Activated CD8-positive, alpha-beta memory T cell treated with anti-CD3 and anti-CD28 coated beads, Interleukin-2, amount 50 U/mL, for 24 hours (primary cell): ENCODE results near the gene HLA-DPB1.
"Not testable (repeated sequence)": the region's sequence is repeated elsewhere in the genome, so short reads cannot be mapped to it uniquely, and the experiment has no call there.

Experiments used
- DNase-seq: peaks from one replicate; pipeline ENCODE4 v3.0.0-alpha.2; 2020; ENCODE audit errors: extremely low read depth

The HLA-DPB1 gene

DNA sequence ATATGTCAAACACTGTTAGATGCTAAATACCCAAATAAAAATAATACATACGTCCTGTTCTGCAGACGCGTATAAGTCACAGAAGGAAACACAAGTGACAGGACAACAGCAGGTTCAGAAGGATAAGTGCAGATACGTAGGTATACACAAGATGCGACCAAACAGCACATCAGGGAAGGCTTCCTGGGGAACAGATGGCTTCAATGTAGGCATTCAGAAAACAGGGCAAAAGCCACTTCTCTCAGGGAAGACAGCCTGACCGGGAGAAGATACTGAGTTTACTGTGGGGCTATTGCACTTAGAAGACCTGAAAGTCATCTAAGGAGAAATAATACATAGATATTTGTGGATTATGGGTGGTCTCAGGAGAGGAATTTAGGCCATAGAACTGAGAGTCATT lies 4.2 kb upstream of the HLA-DPB1 start:
- no peak for DNase-seq

DNA sequence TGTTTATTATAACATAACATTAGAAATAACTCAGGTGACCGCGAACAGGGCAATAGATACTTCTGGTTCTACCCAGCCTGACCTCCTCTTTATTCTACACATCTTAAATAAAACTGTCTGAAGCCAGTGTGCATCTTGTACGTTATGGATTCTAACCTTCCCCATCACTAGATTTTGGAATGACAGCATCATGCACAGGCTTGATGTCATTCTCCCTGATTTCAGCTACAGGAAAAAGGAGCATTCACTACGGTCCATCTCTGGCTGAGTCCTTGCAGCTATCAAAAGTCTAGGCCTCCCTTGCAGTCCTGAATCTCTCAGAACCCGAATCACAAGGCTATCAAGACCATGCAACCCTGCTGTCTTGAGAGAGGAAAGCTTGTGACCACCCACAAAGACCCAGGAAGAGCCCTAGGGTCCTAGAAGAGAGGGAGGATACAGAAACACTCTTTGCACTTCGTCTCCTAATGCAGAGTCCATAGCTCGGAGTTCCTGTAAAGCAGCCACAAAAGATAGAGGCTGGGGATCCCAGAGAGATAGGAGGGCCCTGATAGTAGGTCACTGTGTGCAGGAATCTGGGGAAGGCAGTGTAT lies 3.2 kb upstream of the HLA-DPB1 start:
- no peak for DNase-seq

DNA sequence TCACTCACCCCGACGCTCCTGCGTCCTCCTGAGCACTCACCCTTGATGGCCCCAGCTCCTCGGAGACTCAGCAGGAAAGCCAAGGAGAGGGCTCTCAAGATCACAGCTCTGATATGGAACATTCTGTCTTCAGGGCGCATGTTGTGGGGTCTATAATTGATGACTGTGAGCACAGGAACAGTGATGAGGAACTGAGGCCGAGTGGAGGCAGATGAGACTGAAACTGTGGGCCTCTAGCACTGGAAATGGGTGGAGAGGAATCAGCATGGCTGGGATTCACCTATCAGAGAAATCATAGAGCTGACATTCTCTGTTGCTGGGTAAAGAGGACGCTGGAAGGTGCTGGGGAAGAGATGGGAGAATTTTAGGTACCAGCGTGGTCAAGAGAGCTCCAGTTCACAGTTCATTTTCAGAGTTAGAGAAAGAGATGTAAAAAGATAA lies 2.3 kb upstream of the HLA-DPB1 start, which contains the start of gene HLA-DPA1:
HLA-DPA1 (minus strand) TSS at position 219 of the 441 bp plus-strand sequence.
- no peak for DNase-seq

DNA sequence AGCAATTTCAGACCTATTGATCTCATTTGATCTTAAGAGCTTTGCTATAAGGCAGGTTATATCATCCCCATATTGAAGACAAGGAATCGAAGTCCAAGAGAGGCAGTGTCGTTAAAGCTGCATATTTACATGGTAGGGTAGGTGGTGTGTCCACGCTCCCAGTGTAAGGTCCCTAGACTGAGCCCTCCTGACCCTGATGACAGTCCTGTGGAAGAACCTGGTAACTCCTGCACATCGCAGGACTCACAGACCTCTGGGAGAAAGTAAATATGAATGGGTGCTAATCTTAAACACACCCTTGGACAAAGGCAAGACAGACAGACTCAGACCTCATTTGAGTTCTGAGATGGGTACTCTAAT lies 602 bp upstream of the HLA-DPB1 start:
- DNase-seq: no peak

DNA sequence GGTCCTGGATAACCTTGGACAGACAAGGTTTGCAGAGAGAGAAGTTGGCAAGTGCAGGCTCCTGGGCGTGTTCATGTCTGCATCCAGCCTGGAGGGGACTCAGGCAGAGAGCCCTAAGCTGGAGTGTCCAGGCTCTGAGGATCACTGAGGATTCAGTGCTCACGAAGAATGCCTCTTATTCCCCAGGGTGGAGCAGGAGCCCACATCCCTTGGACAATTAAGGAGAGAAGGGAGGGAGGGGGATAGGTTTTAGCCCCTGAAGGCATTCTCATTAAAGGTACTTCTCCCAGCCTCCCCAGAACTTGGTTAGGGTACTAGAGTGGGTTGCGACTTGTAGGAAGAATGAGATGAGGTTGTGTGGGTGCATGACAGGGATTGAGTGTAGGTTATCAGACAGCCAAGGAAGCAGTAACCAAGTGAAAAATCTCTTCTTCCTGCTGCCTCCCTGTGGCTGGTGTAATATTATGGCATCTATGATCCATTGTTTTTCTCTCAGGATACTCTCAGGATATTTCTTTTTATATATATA lies 680 bp downstream of the HLA-DPB1 start:
- DNase-seq: no peak

DNA sequence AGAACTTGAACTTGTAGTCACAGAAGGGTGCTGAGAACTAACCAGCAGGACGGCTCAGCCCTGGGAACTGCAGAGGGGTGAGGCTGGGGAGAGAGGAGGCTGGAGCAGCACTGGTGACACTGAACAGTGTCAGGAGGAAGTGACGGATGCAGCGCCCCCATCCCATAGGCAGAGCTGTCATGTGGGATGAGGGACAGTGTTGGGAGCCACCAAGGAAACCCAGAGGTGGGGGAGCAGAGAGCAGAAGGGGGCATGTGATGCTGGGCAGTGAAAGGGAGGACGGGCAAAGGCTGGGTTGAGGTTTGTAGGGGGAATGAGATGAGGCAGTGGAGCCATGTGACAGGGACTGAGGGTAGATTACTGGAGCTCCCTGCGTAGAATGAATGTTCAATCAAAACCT lies 2.1 kb downstream of the HLA-DPB1 start:
- no peak for DNase-seq

DNA sequence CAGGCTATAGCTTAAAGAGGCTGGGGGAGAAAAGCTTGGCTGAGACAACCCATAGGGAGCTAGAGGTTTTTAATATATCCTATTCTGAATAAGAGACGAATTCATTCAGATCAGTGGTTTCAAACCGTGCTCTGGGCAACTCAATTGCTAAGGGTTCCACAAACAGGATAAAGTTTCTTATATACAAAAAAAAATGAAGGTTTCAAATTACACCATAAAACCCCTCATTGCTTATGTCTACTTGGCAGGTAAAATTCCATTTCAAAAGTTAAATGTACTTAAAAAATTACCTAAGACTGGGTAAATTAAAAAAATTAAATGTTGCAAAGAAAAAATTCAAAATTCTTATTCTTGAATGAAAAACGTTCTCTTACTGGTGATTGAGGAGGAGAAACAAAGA lies 2.7 kb downstream of the HLA-DPB1 start:
- DNase-seq: no peak

DNA sequence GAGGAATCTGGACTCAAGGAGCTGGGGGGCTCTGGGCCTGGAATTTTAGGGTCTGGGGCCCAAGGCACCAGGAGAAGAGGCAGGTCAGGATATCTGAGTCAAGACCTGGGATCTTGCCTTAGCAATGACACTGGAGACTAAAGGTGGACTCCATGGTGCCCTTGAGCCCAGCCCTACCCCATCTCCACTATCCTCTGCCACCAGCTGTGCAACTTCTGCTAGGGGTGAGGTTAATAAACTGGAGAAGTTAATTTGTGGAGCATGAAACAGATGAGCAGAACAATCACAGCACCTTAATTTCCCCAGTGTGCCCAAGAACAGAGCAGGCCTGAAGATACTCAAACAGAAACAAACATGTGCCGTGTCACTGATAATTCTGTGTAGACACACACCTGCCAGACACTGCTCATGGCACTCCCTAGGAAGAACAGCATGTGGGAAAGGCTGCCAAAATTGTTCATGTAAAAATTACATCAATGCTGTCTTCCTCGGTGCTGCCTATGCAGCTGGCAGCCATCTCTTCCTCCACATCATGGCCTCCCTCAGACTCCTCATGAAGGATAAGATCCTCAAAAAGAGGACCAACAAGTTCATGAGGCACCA lies 3.2 kb downstream of the HLA-DPB1 start:
- no peak for DNase-seq

DNA sequence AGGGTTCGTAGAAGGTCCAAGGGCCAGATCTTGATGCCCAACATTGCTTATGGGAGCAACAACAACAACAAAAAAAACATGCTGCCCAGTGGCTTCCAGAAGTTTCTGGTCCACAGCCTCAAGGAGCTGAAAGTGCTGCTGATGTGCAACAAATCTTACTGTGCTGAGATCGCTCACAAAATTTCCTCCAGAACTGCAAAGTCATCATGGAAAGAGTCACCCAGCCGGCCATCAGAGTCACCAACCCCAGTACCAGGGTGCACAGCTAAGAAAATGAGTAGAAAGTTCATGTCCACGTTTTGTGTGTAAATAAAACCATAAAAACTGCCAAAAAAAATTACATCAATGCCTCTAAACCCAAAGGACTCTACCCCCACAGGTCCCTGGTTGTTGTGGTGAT lies 3.8 kb downstream of the HLA-DPB1 start:
- DNase-seq: no peak

DNA sequence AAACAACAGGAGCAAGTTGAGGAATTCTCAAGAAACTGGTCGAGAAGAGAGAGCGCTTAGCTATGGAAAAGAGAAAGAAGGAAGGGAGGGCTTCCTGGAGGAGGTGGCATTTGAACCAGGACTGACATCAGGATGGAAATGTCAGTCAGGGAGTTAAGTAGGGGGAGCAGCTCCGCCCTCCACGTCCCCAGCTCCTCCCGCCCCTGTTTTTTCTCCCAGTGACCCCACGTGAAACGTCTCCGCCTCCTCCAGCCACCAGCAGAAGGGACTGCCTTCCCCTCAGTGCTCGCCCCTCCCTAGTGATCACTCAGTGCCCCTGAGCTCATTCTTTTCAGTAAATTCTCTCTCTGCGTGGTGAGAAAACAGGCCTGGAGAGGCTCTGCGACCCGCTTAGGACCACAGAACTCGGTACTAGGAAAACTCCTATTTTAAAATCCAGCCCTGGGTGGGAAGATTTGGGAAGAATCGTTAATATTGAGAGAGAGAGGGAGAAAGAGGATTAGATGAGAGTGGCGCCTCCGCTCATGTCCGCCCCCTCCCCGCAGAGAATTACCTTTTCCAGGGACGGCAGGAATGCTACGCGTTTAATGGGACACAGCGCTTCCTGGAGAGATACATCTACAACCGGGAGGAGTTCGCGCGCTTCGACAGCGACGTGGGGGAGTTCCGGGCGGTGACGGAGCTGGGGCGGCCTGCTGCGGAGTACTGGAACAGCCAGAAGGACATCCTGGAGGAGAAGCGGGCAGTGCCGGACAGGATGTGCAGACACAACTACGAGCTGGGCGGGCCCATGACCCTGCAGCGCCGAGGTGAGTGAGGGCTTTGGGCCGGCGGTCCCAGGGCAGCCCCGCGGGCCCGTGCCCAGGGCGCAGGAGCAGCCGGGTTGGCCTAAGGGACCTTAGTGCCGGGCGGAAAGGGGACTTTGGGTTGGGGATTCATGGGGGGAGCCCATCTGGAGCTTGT lies 4.6 kb downstream of the HLA-DPB1 start:
- no peak for DNase-seq

DNA sequence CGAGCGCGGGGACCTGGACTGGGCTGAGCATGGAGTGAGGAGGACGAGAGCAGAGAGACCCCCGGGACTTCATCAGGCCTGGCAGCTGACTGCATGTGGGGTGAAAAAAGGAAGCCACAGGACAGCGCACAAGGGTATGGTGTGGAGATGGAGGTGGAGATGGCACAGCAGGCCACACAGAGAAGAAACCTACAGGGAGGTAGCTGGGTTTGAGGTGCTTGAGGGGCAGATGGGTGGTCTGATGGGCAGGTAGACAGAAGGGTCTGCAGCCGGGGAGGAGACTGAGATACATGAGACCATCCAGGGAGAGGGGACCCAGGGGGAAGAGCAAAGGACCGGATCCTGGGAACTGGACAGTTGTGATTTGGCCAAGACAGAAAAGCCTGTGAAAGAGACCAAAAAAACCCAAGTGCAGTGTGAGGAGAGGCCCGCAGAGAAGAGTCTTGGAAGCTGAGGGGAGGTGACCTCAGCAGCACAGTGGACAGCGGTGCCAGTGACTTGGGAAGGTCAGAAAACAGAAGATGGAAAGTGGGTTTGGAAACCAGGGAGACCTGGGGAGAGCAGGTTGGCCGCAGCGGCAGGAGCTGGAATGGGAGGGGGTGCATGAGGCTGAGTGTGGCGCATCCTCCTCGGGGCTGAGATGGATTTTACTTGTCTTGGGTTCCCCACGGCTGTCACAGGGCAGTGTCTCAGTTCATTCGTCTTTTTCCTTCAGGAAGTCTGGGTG lies 5.5 kb downstream of the HLA-DPB1 start:
- DNase-seq: no peak

DNA sequence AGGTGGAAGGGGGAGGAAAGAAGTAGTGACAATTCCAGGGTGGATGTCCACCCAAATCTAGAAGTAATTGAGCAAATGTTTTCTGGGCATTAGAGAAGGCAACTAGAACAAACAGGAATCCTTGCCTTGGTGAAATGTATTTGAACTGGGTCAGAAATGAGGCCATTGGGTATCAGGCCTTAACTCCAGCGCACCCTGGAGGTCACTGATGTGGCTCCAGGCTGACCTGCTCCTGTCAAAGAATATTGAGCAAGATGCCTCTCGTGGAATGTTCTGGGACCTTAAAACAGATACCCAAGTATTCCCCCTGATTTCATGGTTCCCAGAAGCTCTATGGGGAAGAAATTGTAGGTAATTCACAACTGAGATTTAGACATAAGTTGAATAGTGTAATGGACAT lies 6.9 kb downstream of the HLA-DPB1 start:
- DNase-seq: no peak

DNA sequence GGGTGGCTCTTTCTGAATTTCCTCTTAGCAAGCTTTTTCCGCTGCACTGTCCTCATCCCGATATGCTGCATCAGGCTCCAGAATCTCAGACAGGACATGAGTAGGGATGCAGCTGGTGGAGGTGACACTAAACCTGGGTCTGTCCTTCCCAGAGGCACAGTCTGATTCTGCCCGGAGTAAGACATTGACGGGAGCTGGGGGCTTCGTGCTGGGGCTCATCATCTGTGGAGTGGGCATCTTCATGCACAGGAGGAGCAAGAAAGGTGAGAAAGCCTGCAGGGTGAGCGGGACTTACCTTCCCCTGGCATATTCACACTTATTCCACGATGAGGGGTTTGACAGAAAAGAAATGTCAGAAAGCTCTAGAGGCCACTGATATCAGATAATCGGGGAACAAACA lies 9.8 kb downstream of the HLA-DPB1 start:
- DNase-seq: no peak

DNA sequence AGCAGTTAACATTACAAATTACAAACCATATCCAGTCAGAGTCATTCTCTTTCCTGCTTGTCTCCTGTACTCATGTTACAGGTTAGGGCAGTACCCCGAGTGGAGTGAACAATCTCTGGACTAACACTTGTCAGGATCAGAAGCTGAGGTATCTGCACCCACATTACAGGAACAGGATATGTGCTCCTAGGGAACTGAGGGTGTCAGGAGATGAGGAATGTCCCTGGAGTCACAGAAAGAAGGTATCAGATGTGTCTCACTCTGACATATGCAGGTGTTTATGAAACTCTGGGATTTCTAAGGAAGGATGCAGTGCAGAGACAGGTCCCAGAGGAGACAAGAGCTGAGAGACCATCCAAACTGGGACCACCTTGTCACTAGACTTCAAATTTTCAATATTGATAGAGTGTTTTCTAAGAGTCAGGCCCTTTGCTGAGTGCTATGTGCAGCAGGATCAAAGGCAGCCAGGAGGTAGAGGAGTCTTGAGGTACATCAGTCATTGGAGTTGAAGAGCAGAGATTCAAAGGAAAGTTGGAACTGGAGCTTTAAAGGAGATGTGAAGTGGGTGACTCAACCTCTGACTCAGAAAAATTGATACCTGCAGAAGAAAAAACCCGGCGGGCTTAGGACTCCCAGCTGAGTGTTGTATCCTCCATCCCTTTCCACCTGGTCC lies 12.6 kb downstream of the HLA-DPB1 start:
- no peak for DNase-seq

DNA sequence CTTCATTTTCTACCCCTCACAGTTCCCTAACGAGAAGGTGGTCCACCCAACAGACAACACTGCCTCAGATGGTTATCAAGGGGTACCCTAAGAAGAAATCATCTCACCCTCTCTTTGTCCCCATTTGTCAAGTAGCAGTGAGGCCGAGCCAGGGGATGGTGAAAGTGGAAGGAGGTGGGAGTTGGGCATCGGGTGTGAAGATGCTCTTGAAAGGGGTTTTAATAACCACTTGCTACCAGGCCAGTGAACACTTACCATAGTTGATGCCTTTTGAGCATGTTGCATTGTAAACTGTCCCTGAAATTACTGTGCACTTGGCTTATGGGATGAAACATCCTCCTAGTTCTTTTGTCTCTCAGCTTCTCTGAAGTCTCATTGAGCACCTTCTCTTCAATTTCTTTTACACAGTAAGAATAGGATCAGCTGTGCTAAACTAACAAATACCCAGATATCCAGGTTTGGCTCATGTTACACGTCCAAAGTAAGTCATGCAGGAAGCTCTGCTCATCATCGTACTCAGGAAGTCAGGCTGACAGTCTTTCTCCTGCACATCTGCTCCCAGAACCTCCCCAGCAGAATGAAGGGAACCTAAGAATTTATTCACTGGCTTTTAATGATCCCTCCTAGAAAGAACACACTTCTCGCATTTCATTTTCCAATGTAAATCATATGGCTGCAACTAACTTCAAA lies 13.3 kb downstream of the HLA-DPB1 start:
- DNase-seq: no peak

DNA sequence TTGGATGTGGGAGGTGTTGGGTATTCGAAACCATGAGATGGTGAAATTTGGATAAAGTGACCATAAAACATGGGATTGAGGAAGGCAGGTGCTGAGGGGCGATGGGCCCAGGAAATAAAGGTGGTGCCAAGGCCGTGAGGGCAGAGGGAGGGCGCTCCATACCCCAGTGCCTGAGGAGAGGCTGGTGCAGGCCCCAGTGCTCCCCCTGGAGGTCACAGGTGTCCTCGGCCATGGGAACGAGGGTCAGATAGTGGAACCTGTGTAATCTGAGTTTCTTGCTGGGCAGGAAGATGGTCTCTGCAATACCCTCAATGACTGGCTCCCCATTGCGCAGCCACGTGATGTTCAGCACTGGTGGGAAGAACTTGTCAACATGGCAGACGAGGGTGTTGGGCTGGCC lies 16.2 kb downstream of the HLA-DPB1 start:
- no peak for DNase-seq

DNA sequence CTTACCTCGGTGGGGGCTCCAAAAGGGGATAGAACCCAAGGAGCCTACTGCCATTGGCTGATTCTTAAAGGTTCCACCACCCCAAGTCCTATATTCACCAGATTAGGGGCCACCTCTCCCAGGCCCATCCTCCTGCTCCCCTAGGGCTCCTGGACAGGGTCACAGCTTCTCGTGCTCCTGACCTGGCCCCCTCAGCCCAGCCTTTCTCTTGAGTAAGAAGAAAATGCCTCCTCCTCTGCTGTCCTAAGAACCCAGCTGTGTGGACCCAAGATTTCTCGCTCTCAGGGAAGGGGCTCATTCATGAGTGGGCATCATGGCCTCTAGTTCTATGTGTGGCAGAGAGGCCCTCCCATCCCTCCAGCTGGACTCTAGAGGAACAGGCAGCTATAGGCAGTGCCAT lies 16.6 kb downstream of the HLA-DPB1 start:
- no peak for DNase-seq

DNA sequence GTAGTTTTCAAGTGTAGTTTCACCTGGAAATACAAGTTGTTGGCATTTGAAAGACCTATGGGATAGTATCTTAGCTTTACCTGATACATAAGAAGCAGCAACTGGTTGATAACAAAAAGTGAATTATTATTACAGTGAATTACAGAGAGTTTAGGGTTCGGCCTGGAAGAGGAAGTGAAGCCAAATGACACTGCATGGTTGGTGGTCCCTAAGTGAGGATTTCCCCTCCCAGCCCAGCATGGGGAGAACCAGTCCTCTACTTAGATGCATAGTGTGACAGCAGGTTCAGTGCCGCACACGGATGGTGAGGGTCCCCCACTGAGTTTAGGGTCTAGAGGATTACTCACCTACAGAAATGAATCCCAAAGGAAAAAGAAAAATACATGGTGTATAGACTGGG lies 18.1 kb downstream of the HLA-DPB1 start:
- DNase-seq: no peak

DNA sequence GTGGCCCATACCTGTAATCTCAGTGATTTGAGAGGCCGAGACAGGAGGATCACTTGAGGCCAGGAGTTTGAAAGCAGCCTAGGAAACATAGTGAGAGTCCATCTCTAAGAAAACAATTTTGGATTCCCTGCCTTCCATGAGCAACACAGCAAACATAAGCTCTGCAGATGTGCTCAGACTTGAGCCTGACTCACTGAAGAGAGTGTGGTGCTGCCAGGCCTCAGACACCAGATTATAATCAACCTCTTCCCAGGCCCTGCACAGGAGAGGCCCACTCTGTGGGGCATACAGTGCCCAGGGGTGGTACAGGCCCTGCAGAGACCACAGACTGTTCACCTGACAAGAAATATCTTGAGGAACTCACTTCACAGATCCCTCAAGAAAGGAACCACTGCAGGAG lies 19.9 kb downstream of the HLA-DPB1 start:
- DNase-seq: no peak

DNA sequence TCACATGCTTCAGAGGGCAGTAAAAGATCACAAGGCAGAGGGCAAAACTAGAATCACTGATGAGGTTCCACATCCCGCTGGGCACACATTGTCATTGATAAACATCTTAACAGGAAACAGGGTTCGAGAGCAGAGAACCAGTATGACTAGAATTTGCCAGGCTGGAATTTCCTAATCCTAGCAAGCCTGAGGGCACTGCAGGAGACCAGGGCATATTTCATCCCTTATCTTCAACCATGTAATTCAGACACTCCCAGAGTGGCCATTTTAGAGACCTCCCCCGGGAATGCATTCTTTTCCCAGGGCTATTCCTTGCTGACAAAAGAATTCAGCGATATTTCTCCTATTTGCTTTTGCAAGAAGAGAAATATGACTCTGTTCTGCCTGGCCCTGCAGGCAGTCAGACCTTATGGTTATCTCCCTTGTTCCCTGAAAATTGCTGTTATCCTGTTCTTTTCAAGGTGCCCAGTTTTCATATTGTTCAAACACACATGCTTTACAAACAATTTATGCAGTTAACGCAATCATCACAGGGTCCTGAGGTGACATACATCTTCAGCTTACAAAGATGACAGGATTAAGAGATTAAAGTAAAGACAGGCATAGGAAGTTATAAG lies 25.4 kb downstream of the HLA-DPB1 start:
- not testable (repeated sequence) for DNase-seq
